ENCODE data around the gene ADGRD2.

- TF ChIP-seq, protein P1, sequence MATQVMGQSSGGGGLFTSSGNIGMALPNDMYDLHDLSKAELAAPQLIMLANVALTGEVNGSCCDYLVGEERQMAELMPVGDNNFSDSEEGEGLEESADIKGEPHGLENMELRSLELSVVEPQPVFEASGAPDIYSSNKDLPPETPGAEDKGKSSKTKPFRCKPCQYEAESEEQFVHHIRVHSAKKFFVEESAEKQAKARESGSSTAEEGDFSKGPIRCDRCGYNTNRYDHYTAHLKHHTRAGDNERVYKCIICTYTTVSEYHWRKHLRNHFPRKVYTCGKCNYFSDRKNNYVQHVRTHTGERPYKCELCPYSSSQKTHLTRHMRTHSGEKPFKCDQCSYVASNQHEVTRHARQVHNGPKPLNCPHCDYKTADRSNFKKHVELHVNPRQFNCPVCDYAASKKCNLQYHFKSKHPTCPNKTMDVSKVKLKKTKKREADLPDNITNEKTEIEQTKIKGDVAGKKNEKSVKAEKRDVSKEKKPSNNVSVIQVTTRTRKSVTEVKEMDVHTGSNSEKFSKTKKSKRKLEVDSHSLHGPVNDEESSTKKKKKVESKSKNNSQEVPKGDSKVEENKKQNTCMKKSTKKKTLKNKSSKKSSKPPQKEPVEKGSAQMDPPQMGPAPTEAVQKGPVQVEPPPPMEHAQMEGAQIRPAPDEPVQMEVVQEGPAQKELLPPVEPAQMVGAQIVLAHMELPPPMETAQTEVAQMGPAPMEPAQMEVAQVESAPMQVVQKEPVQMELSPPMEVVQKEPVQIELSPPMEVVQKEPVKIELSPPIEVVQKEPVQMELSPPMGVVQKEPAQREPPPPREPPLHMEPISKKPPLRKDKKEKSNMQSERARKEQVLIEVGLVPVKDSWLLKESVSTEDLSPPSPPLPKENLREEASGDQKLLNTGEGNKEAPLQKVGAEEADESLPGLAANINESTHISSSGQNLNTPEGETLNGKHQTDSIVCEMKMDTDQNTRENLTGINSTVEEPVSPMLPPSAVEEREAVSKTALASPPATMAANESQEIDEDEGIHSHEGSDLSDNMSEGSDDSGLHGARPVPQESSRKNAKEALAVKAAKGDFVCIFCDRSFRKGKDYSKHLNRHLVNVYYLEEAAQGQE (IDR thresholded peaks at IDR 0.05; ENCODE audit: insufficient read depth in 1 of 2, low read depth in 2 of 2, low read length in 2 of 2) = no peak
- no peak for TF ChIP-seq TAF1 (IDR thresholded peaks at IDR 0.05; ENCODE audit: borderline replicate concordance, insufficient read depth, low read length)
- TF ChIP-seq SIN3A (IDR thresholded peaks at IDR 0.05; ENCODE audit: borderline replicate concordance, insufficient read depth, low read length) = no peak
- no peak for TF ChIP-seq POLR2AphosphoS5 (IDR thresholded peaks at IDR 0.05; ENCODE audit: low read depth, low read length)
Observed at GRCh38 chr9:124438091-124438490, 12.2 kb upstream of the ADGRD2 start.

All from PFSK-1 (cell line).